ENCODE results near the gene LONRF2.

The LONRF2 gene

DNA sequence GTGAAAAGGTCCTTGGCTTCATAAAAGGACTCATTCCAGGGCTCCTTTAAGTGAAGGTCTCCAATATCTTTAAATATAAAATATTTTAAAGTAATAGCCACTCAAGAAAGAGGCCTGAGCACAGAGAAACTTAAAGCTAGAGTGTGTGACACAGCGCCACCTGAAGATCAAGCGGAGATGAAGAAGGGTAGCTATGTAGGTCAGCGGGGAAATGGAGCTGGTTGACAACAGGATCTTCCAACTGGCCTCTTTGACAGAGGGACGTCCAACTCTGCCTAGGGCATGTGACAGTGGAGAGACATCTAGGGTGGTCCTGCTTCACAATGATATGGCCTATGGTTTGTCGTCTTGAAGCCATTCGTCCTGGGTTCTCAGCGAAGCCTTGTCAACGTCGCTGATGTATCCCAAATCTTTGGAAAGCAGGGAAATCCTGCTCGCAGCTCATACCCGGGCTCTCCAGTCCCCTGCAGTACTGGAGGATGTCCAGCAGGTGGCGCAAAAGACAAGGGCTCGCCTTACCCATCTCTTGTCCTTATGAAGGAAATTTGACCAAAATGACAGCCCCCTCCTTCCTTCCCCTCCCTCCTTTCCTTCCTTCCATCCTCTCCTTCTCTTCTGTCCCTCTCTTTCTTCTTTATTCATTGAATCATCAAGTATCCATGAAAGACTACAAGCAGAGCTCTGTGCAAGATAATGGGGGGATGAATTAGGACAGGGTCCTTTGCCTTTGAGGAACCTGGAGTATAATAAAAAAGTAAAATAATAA lies 59.6 kb downstream of the LONRF2 start:
- peaks cover 2% of the 10 kb centered on the region for H3K9me3 ChIP-seq (ENCODE audit: control insufficient read depth, insufficient read depth, low read depth, low read length)
- H3K4me1 ChIP-seq (ENCODE audit: control insufficient read depth, insufficient read depth, low read length), result 0 out of 2 replicates have a peak, but pooled peaks cover 2% of the 10 kb centered on the region
- peak overlapping the region; percentile 35 for H3K4me3 ChIP-seq (ENCODE audit: low read depth, low read length)
- H3K36me3 ChIP-seq (ENCODE audit: control insufficient read depth, insufficient read depth, low read length), result no peaks in the 10 kb centered on the region
- H3K27ac ChIP-seq (ENCODE audit: low read depth, low read length), result no peak overlapping the region
- H3K27me3 ChIP-seq (ENCODE audit: control insufficient read depth, insufficient read depth, low read length), result no peaks in the 10 kb centered on the region
- H3K9ac ChIP-seq (ENCODE audit: low read length), result no peak overlapping the region

GRCh38 chr2:100262046-100262445 lies 60.3 kb downstream of the LONRF2 start:
- Histone ChIP-seq H3K36me3 (ENCODE audit: control insufficient read depth, insufficient read depth, low read length) (no peaks in the 10 kb centered on the region), H3K4me3 (ENCODE audit: low read depth, low read length) (no peak overlapping the region), H3K9ac (ENCODE audit: low read length) (no peak overlapping the region), H3K27me3 (ENCODE audit: control insufficient read depth, insufficient read depth, low read length) (no peaks in the 10 kb centered on the region), H3K4me1 (ENCODE audit: control insufficient read depth, insufficient read depth, low read length) (0 out of 2 replicates have a peak, but pooled peaks cover 2% of the 10 kb centered on the region), H3K9me3 (ENCODE audit: control insufficient read depth, insufficient read depth, low read depth, low read length) (peaks cover 2% of the 10 kb centered on the region), H3K27ac (ENCODE audit: low read depth, low read length) (no peak overlapping the region)

DNA sequence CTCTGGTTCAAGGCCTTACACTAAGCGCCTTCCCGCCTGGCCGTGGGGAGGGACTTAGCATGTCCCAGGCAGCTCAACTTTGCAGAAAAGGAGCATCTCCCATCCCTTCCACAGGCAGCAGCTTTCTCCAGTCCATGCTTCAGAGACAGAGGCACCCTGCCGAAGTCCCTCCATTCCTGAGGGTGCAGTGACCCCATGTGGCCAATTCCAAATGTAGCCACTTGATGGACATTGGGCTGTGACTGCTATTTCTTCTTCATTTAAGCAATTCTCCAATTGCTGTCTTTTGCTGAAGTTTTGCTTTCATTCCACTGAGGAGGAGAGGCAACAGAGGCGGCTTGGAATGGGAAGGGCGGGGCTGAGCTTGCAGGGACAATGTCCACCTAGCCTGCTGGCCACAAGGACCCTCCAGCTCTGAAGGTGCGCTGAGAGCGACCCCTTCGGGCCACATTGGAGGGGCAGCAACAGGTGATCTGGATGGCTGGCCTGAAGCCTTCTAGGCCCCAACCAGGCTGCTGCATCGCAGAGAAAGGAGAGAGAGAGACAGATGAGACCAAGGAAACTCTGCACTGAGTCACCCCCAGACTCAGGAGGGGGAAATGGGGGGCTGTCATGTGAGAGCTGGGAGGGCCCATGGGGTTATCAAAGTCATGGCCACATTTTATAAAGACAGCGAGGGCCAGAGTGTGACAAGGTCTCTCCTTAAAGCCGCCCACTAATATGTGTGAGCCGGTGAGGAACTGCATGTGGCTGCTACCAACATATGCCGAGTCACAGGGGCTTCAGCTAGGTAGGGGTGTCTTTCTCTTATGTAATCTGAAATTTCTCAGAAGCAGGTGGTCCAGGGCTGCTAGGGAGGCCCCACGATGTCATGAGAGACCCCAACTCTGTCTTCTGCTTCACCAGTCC lies 61.3 kb downstream of the LONRF2 start:
- no peaks in the 10 kb centered on the region for H3K36me3 ChIP-seq (ENCODE audit: control insufficient read depth, insufficient read depth, low read length)
- 0 out of 2 replicates have a peak, but pooled peaks cover 2% of the 10 kb centered on the region for H3K4me1 ChIP-seq (ENCODE audit: control insufficient read depth, insufficient read depth, low read length)
- no peak overlapping the region for H3K9ac ChIP-seq (ENCODE audit: low read length)
- no peak overlapping the region for H3K27ac ChIP-seq (ENCODE audit: low read depth, low read length)
- H3K4me3 ChIP-seq (ENCODE audit: low read depth, low read length), result no peak overlapping the region
- H3K9me3 ChIP-seq (ENCODE audit: control insufficient read depth, insufficient read depth, low read depth, low read length), result peaks cover 2% of the 10 kb centered on the region
- no peaks in the 10 kb centered on the region for H3K27me3 ChIP-seq (ENCODE audit: control insufficient read depth, insufficient read depth, low read length)

- 0 out of 2 replicates have a peak, but pooled peaks cover 2% of the 10 kb centered on the region for H3K4me1 ChIP-seq (ENCODE audit: control insufficient read depth, insufficient read depth, low read length)
- no peaks in the 10 kb centered on the region for H3K36me3 ChIP-seq (ENCODE audit: control insufficient read depth, insufficient read depth, low read length)
- H3K9ac ChIP-seq (ENCODE audit: low read length), result no peak overlapping the region
- H3K9me3 ChIP-seq (ENCODE audit: control insufficient read depth, insufficient read depth, low read depth, low read length), result peaks cover 2% of the 10 kb centered on the region
- H3K4me3 ChIP-seq (ENCODE audit: low read depth, low read length), result no peak overlapping the region
- H3K27ac ChIP-seq (ENCODE audit: low read depth, low read length), result no peak overlapping the region
- H3K27me3 ChIP-seq (ENCODE audit: control insufficient read depth, insufficient read depth, low read length), result no peaks in the 10 kb centered on the region
Observed at GRCh38 chr2:100259106-100259505, 63.2 kb downstream of the LONRF2 start.

- no peaks in the 10 kb centered on the region for H3K27me3 ChIP-seq (ENCODE audit: control insufficient read depth, insufficient read depth, low read length)
- peaks cover 2% of the 10 kb centered on the region for H3K9me3 ChIP-seq (ENCODE audit: control insufficient read depth, insufficient read depth, low read depth, low read length)
- no peak overlapping the region for H3K9ac ChIP-seq (ENCODE audit: low read length)
- H3K4me1 ChIP-seq (ENCODE audit: control insufficient read depth, insufficient read depth, low read length), result no peaks in the 10 kb centered on the region
- H3K4me3 ChIP-seq (ENCODE audit: low read depth, low read length), result no peak overlapping the region
- no peak overlapping the region for H3K27ac ChIP-seq (ENCODE audit: low read depth, low read length)
- no peaks in the 10 kb centered on the region for H3K36me3 ChIP-seq (ENCODE audit: control insufficient read depth, insufficient read depth, low read length)
Observed at GRCh38 chr2:100257939-100258338, 64.4 kb downstream of the LONRF2 start.

- Histone ChIP-seq H3K9ac (ENCODE audit: low read length) (no peak overlapping the region), H3K27ac (ENCODE audit: low read depth, low read length) (no peak overlapping the region), H3K27me3 (ENCODE audit: control insufficient read depth, insufficient read depth, low read length) (no peaks in the 10 kb centered on the region), H3K36me3 (ENCODE audit: control insufficient read depth, insufficient read depth, low read length) (no peaks in the 10 kb centered on the region), H3K4me3 (ENCODE audit: low read depth, low read length) (no peak overlapping the region), H3K9me3 (ENCODE audit: control insufficient read depth, insufficient read depth, low read depth, low read length) (no peaks in the 10 kb centered on the region), H3K4me1 (ENCODE audit: control insufficient read depth, insufficient read depth, low read length) (no peaks in the 10 kb centered on the region)
Observed at GRCh38 chr2:100256849-100257248, 65.5 kb downstream of the LONRF2 start.

DNA sequence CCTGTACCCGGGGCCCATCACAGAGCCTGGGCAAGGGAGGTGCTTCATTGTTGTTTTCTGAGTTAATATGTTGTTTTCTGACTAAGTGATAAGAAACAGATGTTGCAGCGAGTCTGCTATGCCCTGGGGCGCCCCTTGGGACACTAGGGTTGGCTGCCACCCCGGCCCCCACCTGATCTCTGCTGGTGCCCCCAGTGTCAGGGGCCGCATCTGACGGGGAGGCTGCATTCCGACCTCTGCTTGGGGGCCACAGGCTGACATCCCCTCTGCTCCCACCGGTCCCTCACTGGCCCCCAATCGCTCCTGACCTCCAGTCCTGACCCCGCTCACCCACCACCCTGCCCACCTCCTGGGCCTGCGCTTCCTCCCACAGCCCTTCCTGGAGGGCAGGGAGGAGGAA lies 65.9 kb downstream of the LONRF2 start:
- H3K4me3 ChIP-seq (ENCODE audit: low read depth, low read length), result no peak overlapping the region
- no peaks in the 10 kb centered on the region for H3K4me1 ChIP-seq (ENCODE audit: control insufficient read depth, insufficient read depth, low read length)
- H3K27me3 ChIP-seq (ENCODE audit: control insufficient read depth, insufficient read depth, low read length), result no peaks in the 10 kb centered on the region
- no peaks in the 10 kb centered on the region for H3K9me3 ChIP-seq (ENCODE audit: control insufficient read depth, insufficient read depth, low read depth, low read length)
- H3K36me3 ChIP-seq (ENCODE audit: control insufficient read depth, insufficient read depth, low read length), result no peaks in the 10 kb centered on the region
- no peak overlapping the region for H3K27ac ChIP-seq (ENCODE audit: low read depth, low read length)
- H3K9ac ChIP-seq (ENCODE audit: low read length), result no peak overlapping the region

DNA sequence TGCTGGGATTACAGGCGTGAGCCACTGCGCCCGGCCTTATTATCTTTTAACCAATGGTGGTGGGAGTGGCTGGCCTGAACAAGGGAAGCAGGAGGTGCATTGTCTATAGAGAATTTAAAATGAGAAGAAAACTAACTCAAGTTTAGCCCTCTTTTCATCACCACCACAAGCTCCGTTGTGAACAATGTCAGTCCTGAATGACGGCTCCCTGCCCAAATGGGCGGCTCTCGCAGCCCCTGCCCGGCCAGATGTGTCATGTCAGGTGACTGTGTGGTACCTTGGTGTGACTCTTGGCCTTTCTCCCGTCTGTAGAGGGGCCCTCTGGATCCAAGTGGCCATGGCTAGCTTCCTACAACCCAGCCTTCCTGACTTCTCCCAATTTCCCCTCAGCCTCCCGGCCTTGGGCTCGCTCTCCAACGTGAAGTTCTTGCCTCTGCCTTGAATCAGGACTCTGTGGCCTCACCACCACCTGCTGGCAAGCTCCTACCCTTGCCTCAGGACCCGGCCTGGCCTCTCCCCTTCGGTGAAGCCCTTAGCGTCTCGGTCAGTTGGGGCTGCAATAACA lies 67.6 kb downstream of the LONRF2 start:
- Histone ChIP-seq H3K4me1 (ENCODE audit: control insufficient read depth, insufficient read depth, low read length) (no peaks in the 10 kb centered on the region), H3K27ac (ENCODE audit: low read depth, low read length) (no peak overlapping the region), H3K9ac (ENCODE audit: low read length) (no peak overlapping the region), H3K9me3 (ENCODE audit: control insufficient read depth, insufficient read depth, low read depth, low read length) (no peaks in the 10 kb centered on the region), H3K36me3 (ENCODE audit: control insufficient read depth, insufficient read depth, low read length) (no peaks in the 10 kb centered on the region), H3K27me3 (ENCODE audit: control insufficient read depth, insufficient read depth, low read length) (no peaks in the 10 kb centered on the region), H3K4me3 (ENCODE audit: low read depth, low read length) (no peak overlapping the region)

- H3K9me3 ChIP-seq (ENCODE audit: control insufficient read depth, insufficient read depth, low read depth, low read length), result no peaks in the 10 kb centered on the region
- no peaks in the 10 kb centered on the region for H3K27me3 ChIP-seq (ENCODE audit: control insufficient read depth, insufficient read depth, low read length)
- H3K9ac ChIP-seq (ENCODE audit: low read length), result no peak overlapping the region
- no peaks in the 10 kb centered on the region for H3K4me1 ChIP-seq (ENCODE audit: control insufficient read depth, insufficient read depth, low read length)
- H3K36me3 ChIP-seq (ENCODE audit: control insufficient read depth, insufficient read depth, low read length), result no peaks in the 10 kb centered on the region
- H3K27ac ChIP-seq (ENCODE audit: low read depth, low read length), result no peak overlapping the region
- H3K4me3 ChIP-seq (ENCODE audit: low read depth, low read length), result no peak overlapping the region
Observed at GRCh38 chr2:100253786-100254185, 68.5 kb downstream of the LONRF2 start.

- H3K36me3 ChIP-seq (ENCODE audit: control insufficient read depth, insufficient read depth, low read length), result no peaks in the 10 kb centered on the region
- no peaks in the 10 kb centered on the region for H3K9me3 ChIP-seq (ENCODE audit: control insufficient read depth, insufficient read depth, low read depth, low read length)
- no peaks in the 10 kb centered on the region for H3K27me3 ChIP-seq (ENCODE audit: control insufficient read depth, insufficient read depth, low read length)
- no peak overlapping the region for H3K4me3 ChIP-seq (ENCODE audit: low read depth, low read length)
- no peak overlapping the region for H3K9ac ChIP-seq (ENCODE audit: low read length)
- no peak overlapping the region for H3K27ac ChIP-seq (ENCODE audit: low read depth, low read length)
- no peaks in the 10 kb centered on the region for H3K4me1 ChIP-seq (ENCODE audit: control insufficient read depth, insufficient read depth, low read length)
Observed at GRCh38 chr2:100252811-100253698, 69.2 kb downstream of the LONRF2 start.
